CD8-positive, alpha-beta memory T cell (primary cell): ENCODE measurements around the gene ARHGEF28. TPM values are rescaled to one million over a fixed set of nuclear protein-coding genes. Genes with fewer than 3 reads are reported as not detected.

Experiments
- CTCF ChIA-PET: fragments of 350-600 bp; sonication (Branson Sonifier 250); formaldehyde crosslinking; loops from one replicate; lab custom pipeline; 2021; ENCODE audit warnings: antibody characterized with exemption; lab: Charles Lee
- POLR2A ChIA-PET: fragments of 350-600 bp; sonication (Branson Sonifier 250); formaldehyde crosslinking; loops from one replicate; lab custom pipeline; 2021; ENCODE audit warnings: antibody characterized with exemption; lab: Charles Lee
- DNase-seq, 5 donors: peaks; one replicate each; pipeline versions ENCODE4 v3.0.0 to v3.0.0-alpha.2; 2020 to 2022; ENCODE audit warnings: mixed read lengths in 1 of 5
- H3K27ac ChIP-seq: one replicate; pipeline ENCODE4 v1.7.0; 2013; ENCODE audit warnings: low read depth, mild to moderate bottlenecking, low read length, moderate library complexity
- H3K27me3 ChIP-seq: 2 replicates; pipeline ENCODE4 v1.7.0; 2013; ENCODE audit warnings: low read length, mild to moderate bottlenecking; ENCODE audit not compliant: insufficient read depth, poor library complexity, severe bottlenecking
- H3K36me3 ChIP-seq: 2 replicates; pipeline ENCODE4 v1.7.0; 2013; ENCODE audit warnings: mild to moderate bottlenecking, low read length, moderate library complexity; ENCODE audit not compliant: insufficient read depth
- H3K4me1 ChIP-seq: 2 replicates; pipeline ENCODE4 v1.7.0; 2013; ENCODE audit warnings: mild to moderate bottlenecking, low read length, moderate library complexity; ENCODE audit not compliant: insufficient read depth
- H3K4me3 ChIP-seq: 2 replicates; pipeline ENCODE4 v1.7.0; 2013; ENCODE audit warnings: mild to moderate bottlenecking, low read length
- H3K9me3 ChIP-seq: 2 replicates; pipeline ENCODE4 v1.7.0; 2013; ENCODE audit warnings: mild to moderate bottlenecking, low read length
- H3K27ac Mint-ChIP-seq, 8 donors: one replicate each; pipeline ENCODE4 v1.8.0; 2020 to 2021; ENCODE audit warnings: mixed read lengths in 8 of 8, mild to moderate bottlenecking in 6 of 8, inconsistent platforms in 3 of 8, moderate library complexity in 3 of 8
- H3K27me3 Mint-ChIP-seq, 2 donors: one replicate each; pipeline ENCODE4 v1.8.0; 2020 to 2021; ENCODE audit warnings: mixed read lengths in 2 of 2, mild to moderate bottlenecking in 1 of 2, moderate library complexity in 1 of 2
- H3K36me3 Mint-ChIP-seq, 3 donors: one replicate each; pipeline ENCODE4 v1.8.0; 2020 to 2021; ENCODE audit warnings: mixed read lengths in 3 of 3, inconsistent platforms in 1 of 3, mild to moderate bottlenecking in 1 of 3
- H3K4me1 Mint-ChIP-seq, 3 donors: one replicate each; pipeline ENCODE4 v1.8.0; 2020 to 2021; ENCODE audit warnings: mixed read lengths in 3 of 3, inconsistent platforms in 1 of 3, mild to moderate bottlenecking in 1 of 3
- H3K4me3 Mint-ChIP-seq, 7 donors: one replicate each; pipeline ENCODE4 v1.8.0; 2020 to 2021; ENCODE audit warnings: mixed read lengths in 7 of 7, mild to moderate bottlenecking in 6 of 7, moderate library complexity in 4 of 7, inconsistent platforms in 2 of 7
- H3K9me3 Mint-ChIP-seq, 5 donors: one replicate each; pipeline ENCODE4 v1.8.0; 2020 to 2022; ENCODE audit warnings: mixed read lengths in 5 of 5, mild to moderate bottlenecking in 3 of 5, moderate library complexity in 2 of 5, inconsistent platforms in 1 of 5
- polyA plus RNA-seq: library from polyadenylated mRNA; unstranded; fragments of 300-500 nt; fragmentation: Illumina TruSeq; gene quantifications from one replicate; pipeline ENCODE4 v1.2.3, GENCODE V29; 2021
- total RNA-seq, 2 experiments: library from RNA; stranded (reverse); gene quantifications; one replicate each; pipeline ENCODE4 v1.2.3, GENCODE V29; 2021

ARHGEF28 gene
- total and polyA plus RNA-seq, 3 experiments from 2014 or later, result 0.24 to 0.28 (median 0.27) TPM

GRCh38 chr5:73596705-73597328 is 29.2 kb upstream of the ARHGEF28 start:
- Mint-ChIP-seq H3K27ac (no peak overlapping the region), H3K36me3 (no peaks in the 10 kb centered on the region), H3K4me1 (no peaks in the 10 kb centered on the region), H3K4me3 (no peak overlapping the region), H3K9me3 (peaks cover 1 to 5% (median 3%) of the 10 kb centered on the region in 5 donors), H3K27me3 (peaks cover 7 to 8% of the 10 kb centered on the region in 2 donors)
- DNase-seq, result no peak
- no peaks in the 10 kb centered on the region for H3K9me3 ChIP-seq
- no peaks in the 10 kb centered on the region for H3K27me3 ChIP-seq
- no peaks in the 10 kb centered on the region for H3K4me1 ChIP-seq
- H3K4me3 ChIP-seq, result no peak overlapping the region
- ChIA-PET CTCF (interaction anchor here (1.3 to 1.6 kb wide), 3 partner anchors 9 to 196 kb away, joined by 4 to 6 read pairs (median 4); no protein-coding TSS in a partner anchor), POLR2A (no interaction called here)
- H3K36me3 ChIP-seq, result no peaks in the 10 kb centered on the region
- H3K27ac ChIP-seq, result no peak overlapping the region

- Mint-ChIP-seq H3K27me3 (peaks cover 7 to 8% of the 10 kb centered on the region in 2 donors), H3K9me3 (peaks cover 2 to 8% (median 4%) of the 10 kb centered on the region in 5 donors), H3K4me3 (no peak overlapping the region), H3K36me3 (no peaks in the 10 kb centered on the region), H3K27ac (no peak overlapping the region), H3K4me1 (peaks cover 0 to 5% (median 1%) of the 10 kb centered on the region in 3 donors)
- Histone ChIP-seq H3K27ac (no peak overlapping the region), H3K9me3 (no peaks in the 10 kb centered on the region), H3K4me1 (no peaks in the 10 kb centered on the region), H3K4me3 (no peak overlapping the region), H3K36me3 (no peaks in the 10 kb centered on the region), H3K27me3 (no peaks in the 10 kb centered on the region)
- POLR2A ChIA-PET, result no interaction called here
- DNase-seq, result no peak
- CTCF ChIA-PET, result no interaction called here
These were observed 26.6 kb upstream of the ARHGEF28 start for GRCh38 chr5:73599380-73599779.

DNA sequence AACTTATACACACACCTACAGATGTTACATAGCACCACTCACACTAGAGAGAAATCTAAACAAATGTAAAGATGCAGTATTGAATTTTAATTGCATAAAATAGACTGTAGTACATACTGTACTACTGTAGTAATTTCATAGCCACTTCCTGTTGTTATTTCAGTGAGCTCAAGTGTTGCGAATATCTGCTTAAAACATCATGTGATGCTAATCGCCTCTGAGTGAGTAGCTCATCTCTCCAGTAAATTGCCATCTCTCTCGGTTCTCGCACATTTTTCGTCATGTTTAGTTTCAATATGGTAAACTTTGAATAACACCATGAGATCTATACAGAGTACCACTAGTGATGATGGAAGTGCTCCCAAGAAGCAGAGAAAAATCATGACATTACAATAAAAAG is 22.0 kb upstream of the ARHGEF28 start:
- no peak overlapping the region for H3K4me3 ChIP-seq
- no peaks in the 10 kb centered on the region for H3K4me1 ChIP-seq
- H3K27me3 ChIP-seq, result no peaks in the 10 kb centered on the region
- peaks cover 3 to 12% of the 10 kb centered on the region in 2 donors for H3K27me3 Mint-ChIP-seq
- DNase-seq, result no peak
- H3K4me3 Mint-ChIP-seq, result peak overlapping the region in 2 of 7 donors; percentile 19 to 55
- POLR2A ChIA-PET, result no interaction called here
- CTCF ChIA-PET, result no interaction called here
- H3K36me3 ChIP-seq, result no peaks in the 10 kb centered on the region
- no peaks in the 10 kb centered on the region for H3K9me3 ChIP-seq
- no peak overlapping the region for H3K27ac ChIP-seq
- H3K36me3 Mint-ChIP-seq, result no peaks in the 10 kb centered on the region
- peak overlapping the region in 1 of 8 donors; percentile 2 for H3K27ac Mint-ChIP-seq
- H3K9me3 Mint-ChIP-seq, result peaks cover 2 to 8% (median 4%) of the 10 kb centered on the region in 5 donors
- H3K4me1 Mint-ChIP-seq, result peaks cover 0 to 5% (median 1%) of the 10 kb centered on the region in 3 donors

GRCh38 chr5:73605223-73606087 is 20.5 kb upstream of the ARHGEF28 start:
- CTCF ChIA-PET, result interaction anchor here (1.8 kb wide), 1 partner anchor 8 kb away, joined by 4 read pairs; no protein-coding TSS in a partner anchor
- Mint-ChIP-seq H3K27ac (no peak overlapping the region), H3K4me3 (no peak overlapping the region), H3K9me3 (peaks cover 2 to 8% (median 4%) of the 10 kb centered on the region in 5 donors), H3K4me1 (peaks cover 0 to 5% (median 1%) of the 10 kb centered on the region in 3 donors), H3K36me3 (no peaks in the 10 kb centered on the region), H3K27me3 (peaks cover 7 to 14% of the 10 kb centered on the region in 2 donors)
- POLR2A ChIA-PET, result no interaction called here
- no peaks in the 10 kb centered on the region for H3K4me1 ChIP-seq
- no peaks in the 10 kb centered on the region for H3K27me3 ChIP-seq
- no peak overlapping the region for H3K4me3 ChIP-seq
- H3K36me3 ChIP-seq, result no peaks in the 10 kb centered on the region
- no peak overlapping the region for H3K27ac ChIP-seq
- DNase-seq, result no peak
- no peaks in the 10 kb centered on the region for H3K9me3 ChIP-seq

- Histone ChIP-seq H3K36me3 (no peaks in the 10 kb centered on the region), H3K4me3 (no peak overlapping the region), H3K27me3 (no peaks in the 10 kb centered on the region), H3K9me3 (no peaks in the 10 kb centered on the region), H3K27ac (no peak overlapping the region), H3K4me1 (no peaks in the 10 kb centered on the region)
- H3K4me3 Mint-ChIP-seq, result no peak overlapping the region
- peaks cover 0 to 5% (median 1%) of the 10 kb centered on the region in 3 donors for H3K4me1 Mint-ChIP-seq
- ChIA-PET POLR2A (no interaction called here), CTCF (interaction anchor here (1.8 kb wide), 1 partner anchor 9 kb away, joined by 4 read pairs; no protein-coding TSS in a partner anchor)
- peaks cover 16% of the 10 kb centered on the region in 2 donors for H3K27me3 Mint-ChIP-seq
- no peaks in the 10 kb centered on the region for H3K36me3 Mint-ChIP-seq
- no peak for DNase-seq
- H3K27ac Mint-ChIP-seq, result peak overlapping the region in 1 of 8 donors; percentile 51
- peaks cover 2 to 8% (median 4%) of the 10 kb centered on the region in 5 donors for H3K9me3 Mint-ChIP-seq
These were observed 19.7 kb upstream of the ARHGEF28 start for GRCh38 chr5:73606206-73606753.

DNA sequence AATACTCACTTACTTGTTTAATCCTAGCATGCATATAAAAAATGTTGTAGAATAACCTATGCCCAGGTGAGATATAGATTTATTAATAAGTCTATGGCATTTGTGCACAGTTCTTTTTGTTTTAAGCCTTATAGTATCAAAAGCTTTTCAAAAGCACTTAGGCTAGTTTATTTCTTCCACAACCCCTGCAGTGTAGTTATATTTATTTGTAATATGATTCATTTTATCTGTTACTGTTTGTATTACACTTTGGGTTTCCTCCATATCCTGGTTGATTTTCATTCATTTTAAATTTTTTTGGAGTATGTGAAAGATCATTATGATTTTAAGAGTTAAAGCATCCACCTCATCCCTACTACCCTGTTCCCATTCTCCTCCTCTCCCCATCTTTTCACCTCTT is 18.8 kb upstream of the ARHGEF28 start:
- peaks cover 0 to under 1% (median 0%) of the 10 kb centered on the region in 5 donors for H3K9me3 Mint-ChIP-seq
- CTCF ChIA-PET, result interaction anchor here (1.8 kb wide), 1 partner anchor 10 kb away, joined by 4 read pairs; no protein-coding TSS in a partner anchor
- H3K4me3 Mint-ChIP-seq, result no peak overlapping the region

DNA sequence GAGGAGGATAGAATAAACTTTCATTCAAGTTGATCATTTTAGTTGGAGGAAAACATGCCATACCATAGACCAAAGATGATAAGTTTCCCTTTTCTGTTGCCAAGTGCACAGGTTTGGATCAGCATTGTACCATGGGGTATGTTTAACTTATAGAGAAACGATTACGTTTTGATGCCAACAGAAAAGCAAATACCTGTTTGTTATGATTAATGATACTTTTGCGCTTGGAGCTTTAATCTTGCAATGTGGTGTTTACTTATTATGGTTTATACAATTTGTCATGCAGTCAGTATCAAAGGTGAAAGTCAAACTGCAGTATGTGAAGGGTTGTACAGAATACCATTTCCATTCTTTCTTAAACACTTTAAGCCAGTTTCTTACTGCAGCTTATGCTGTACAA is 13.2 kb upstream of the ARHGEF28 start:
- H3K27ac ChIP-seq, result no peak overlapping the region
- Mint-ChIP-seq H3K4me1 (peaks cover 0 to 5% (median 0%) of the 10 kb centered on the region in 3 donors), H3K9me3 (no peaks in the 10 kb centered on the region), H3K27me3 (peaks cover 13 to 35% of the 10 kb centered on the region in 2 donors), H3K27ac (no peak overlapping the region), H3K4me3 (no peak overlapping the region), H3K36me3 (no peaks in the 10 kb centered on the region)
- H3K36me3 ChIP-seq, result no peaks in the 10 kb centered on the region
- H3K27me3 ChIP-seq, result no peaks in the 10 kb centered on the region
- ChIA-PET POLR2A (no interaction called here), CTCF (no interaction called here)
- no peak for DNase-seq
- H3K4me1 ChIP-seq, result no peaks in the 10 kb centered on the region
- H3K9me3 ChIP-seq, result no peaks in the 10 kb centered on the region
- no peak overlapping the region for H3K4me3 ChIP-seq

More for the DNA sequence above, 18.8 kb upstream of the ARHGEF28 start:
- Mint-ChIP-seq H3K4me1 (peaks cover 0 to 5% (median 1%) of the 10 kb centered on the region in 3 donors), H3K36me3 (no peaks in the 10 kb centered on the region), H3K27ac (no peak overlapping the region), H3K27me3 (peaks cover 15 to 23% of the 10 kb centered on the region in 2 donors)
- no peaks in the 10 kb centered on the region for H3K4me1 ChIP-seq
- POLR2A ChIA-PET, result interaction anchor here (0.6 kb wide), 1 partner anchor 36 kb away, joined by 3 read pairs; no protein-coding TSS in a partner anchor
- H3K4me3 ChIP-seq, result no peak overlapping the region
- no peak for DNase-seq
- H3K36me3 ChIP-seq, result no peaks in the 10 kb centered on the region
- H3K27me3 ChIP-seq, result no peaks in the 10 kb centered on the region
- no peak overlapping the region for H3K27ac ChIP-seq
- H3K9me3 ChIP-seq, result no peaks in the 10 kb centered on the region
